Breast epithelium (tissue), 3 donors: Measurements from ENCODE around the gene KIAA0753.

Experiments used
- CTCF ChIP-seq, 3 donors: fragments of 450-650 bp; IDR thresholded peaks; one replicate each; pipeline ENCODE4 v1.5.1; 2016 to 2017; ENCODE audit warnings: antibody characterized with exemption in 3 of 3, mild to moderate bottlenecking in 3 of 3, moderate library complexity in 3 of 3
- POLR2A ChIP-seq: fragments of 450-650 bp; IDR thresholded peaks from one replicate; pipeline ENCODE4 v1.6.1; 2016; ENCODE audit warnings: antibody characterized with exemption, mild to moderate bottlenecking, moderate library complexity

GRCh38 chr17:6666077-6666521, 25.6 kb upstream of the KIAA0753 start:
- TF ChIP-seq CTCF (IDR thresholded peaks at IDR 0.05): peak; percentile 70 to 88 (median 87)
- no peak for TF ChIP-seq POLR2A
